BLaER1 treated with 17β-estradiol and CSF1 and Interleukin-3, amounts not matched to agents 10 nM and 100 nM (cell line): Measurements from ENCODE around the gene ING3.
A peak's percentile ranks its signal among the peaks of the same experiment; 100 is the strongest.

Experiments
- H3K27ac ChIP-seq, 11 experiments: shearing (Covaris generic); formaldehyde crosslinking; 2 replicates each; pipeline ENCODE4 v1.8.1; 2022
- H3K27me3 ChIP-seq, 11 experiments: shearing (Covaris generic); formaldehyde crosslinking; 2 replicates each; pipeline ENCODE4 v1.8.1; 2022
- H3K36me3 ChIP-seq, 11 experiments: shearing (Covaris generic); formaldehyde crosslinking; 2 replicates each; pipeline ENCODE4 v1.8.1; 2022
- H3K4me1 ChIP-seq, 10 experiments: shearing (Covaris generic); formaldehyde crosslinking; 2 replicates each; pipeline ENCODE4 v1.8.1; 2022
- H3K4me2 ChIP-seq, 11 experiments: shearing (Covaris generic); formaldehyde crosslinking; 2 replicates each; pipeline ENCODE4 v1.8.1; 2022
- H3K4me3 ChIP-seq, 10 experiments: shearing (Covaris generic); formaldehyde crosslinking; 2 replicates each; pipeline ENCODE4 v1.8.1; 2022
- H3K9ac ChIP-seq, 11 experiments: shearing (Covaris generic); formaldehyde crosslinking; 2 replicates each; pipeline ENCODE4 v1.8.1; 2022
- H3K9me3 ChIP-seq, 11 experiments: shearing (Covaris generic); formaldehyde crosslinking; replicated peaks in 1 of 11; 2 replicates each; pipeline ENCODE4 v1.8.1; 2022
- H4K20me1 ChIP-seq, 11 experiments: shearing (Covaris generic); formaldehyde crosslinking; 2 replicates each; pipeline ENCODE4 v1.8.1; 2022
- Cebpa-rat ChIP-seq, 11 experiments: shearing (Covaris generic); IDR thresholded peaks; 2 replicates each; pipeline ENCODE4 v1.8.1; 2022

The ING3 gene

GRCh38 chr7:120989257-120990220 lies 39.0 kb downstream of the ING3 start:
- Histone ChIP-seq H3K9me3 (no peaks in the 10 kb centered on the region), H4K20me1 (no peaks in the 10 kb centered on the region), H3K9ac (peak overlapping the region in 5 of 11 experiments; percentile 6 to 40 (median 18); a peak in 5 of 22 replicates), H3K27ac (no peak overlapping the region), H3K4me3 (peak overlapping the region in 6 of 10 experiments; percentile 46 to 66 (median 56); a peak in 9 of 20 replicates), H3K27me3 (peaks cover 28 to 42% (median 36%) of the 10 kb centered on the region in 11 experiments), H3K4me2 (peak overlapping the region; percentile 84 to 95 (median 89)), H3K4me1 (peaks cover 19 to 38% (median 30%) of the 10 kb centered on the region in 10 experiments), H3K36me3 (no peaks in the 10 kb centered on the region)
- no peak for TF ChIP-seq Cebpa-rat (IDR thresholded peaks at IDR 0.05)

GRCh38 chr7:120990468-120991118 lies 40.0 kb downstream of the ING3 start:
- Histone ChIP-seq H3K4me1 (peaks cover 30 to 48% (median 40%) of the 10 kb centered on the region in 10 experiments), H4K20me1 (no peaks in the 10 kb centered on the region), H3K9me3 (no peaks in the 10 kb centered on the region), H3K27ac (no peak overlapping the region), H3K4me2 (peak overlapping the region in 6 of 11 experiments; percentile 4 to 32 (median 16); a peak in 6 of 22 replicates), H3K4me3 (no peak overlapping the region), H3K27me3 (peaks cover 28 to 42% (median 36%) of the 10 kb centered on the region in 11 experiments), H3K9ac (no peak overlapping the region), H3K36me3 (no peaks in the 10 kb centered on the region)
- no peak for TF ChIP-seq Cebpa-rat (IDR thresholded peaks at IDR 0.05)

DNA sequence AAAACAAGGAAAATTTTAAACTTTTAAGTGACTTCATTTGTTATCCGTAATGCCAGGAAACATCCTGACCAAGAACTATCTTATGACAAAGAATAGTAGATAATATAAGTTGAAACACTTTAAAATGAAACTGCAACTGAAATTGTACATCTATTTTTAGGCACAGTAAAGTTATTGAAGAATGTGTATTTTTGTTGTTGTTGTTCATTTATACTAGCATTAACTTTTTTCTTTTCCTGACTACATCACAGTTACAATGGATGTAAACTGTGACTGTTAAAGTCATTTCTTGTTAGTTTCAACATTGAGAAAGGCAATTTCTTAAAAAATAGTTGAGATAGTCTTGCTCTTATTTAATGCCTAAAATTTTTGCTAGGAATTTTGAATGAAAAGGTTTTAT lies 40.6 kb downstream of the ING3 start:
- no peak overlapping the region for H3K27ac ChIP-seq
- peaks cover 0 to 4% (median 0%) of the 10 kb centered on the region in 11 experiments; a peak in 2 of 22 replicates for H4K20me1 ChIP-seq
- no peaks in the 10 kb centered on the region for H3K9me3 ChIP-seq
- H3K4me3 ChIP-seq: no peak overlapping the region
- H3K27me3 ChIP-seq: peaks cover 28 to 42% (median 36%) of the 10 kb centered on the region in 11 experiments
- H3K9ac ChIP-seq: no peak overlapping the region
- no peaks in the 10 kb centered on the region for H3K36me3 ChIP-seq
- TF ChIP-seq Cebpa-rat (IDR thresholded peaks at IDR 0.05): no peak
- peak overlapping the region in 6 of 11 experiments; percentile 4 to 32 (median 16); a peak in 6 of 22 replicates for H3K4me2 ChIP-seq
- H3K4me1 ChIP-seq: peaks cover 36 to 54% (median 46%) of the 10 kb centered on the region in 10 experiments

- Histone ChIP-seq H3K36me3 (no peaks in the 10 kb centered on the region), H3K9me3 (no peaks in the 10 kb centered on the region), H3K4me2 (peak overlapping the region in 3 of 11 experiments; percentile 2 to 17 (median 17); a peak in 3 of 22 replicates), H3K27me3 (peaks cover 28 to 42% (median 36%) of the 10 kb centered on the region in 11 experiments), H3K4me3 (no peak overlapping the region), H4K20me1 (peaks cover 0 to 5% (median 0%) of the 10 kb centered on the region in 11 experiments; a peak in 3 of 22 replicates), H3K27ac (no peak overlapping the region), H3K4me1 (peaks cover 39 to 57% (median 50%) of the 10 kb centered on the region in 10 experiments), H3K9ac (no peak overlapping the region)
- TF ChIP-seq Cebpa-rat (IDR thresholded peaks at IDR 0.05): no peak
These were observed 41.0 kb downstream of the ING3 start for GRCh38 chr7:120991581-120991980.

GRCh38 chr7:120992272-120992964 lies 41.8 kb downstream of the ING3 start:
- Histone ChIP-seq H3K27ac (no peak overlapping the region), H3K9ac (no peak overlapping the region), H3K36me3 (no peaks in the 10 kb centered on the region), H3K4me1 (peaks cover 48 to 63% (median 58%) of the 10 kb centered on the region in 10 experiments), H4K20me1 (peaks cover 0 to 8% (median 0%) of the 10 kb centered on the region in 11 experiments; a peak in 3 of 22 replicates), H3K27me3 (peaks cover 28 to 42% (median 36%) of the 10 kb centered on the region in 11 experiments), H3K4me2 (no peak overlapping the region), H3K9me3 (no peaks in the 10 kb centered on the region), H3K4me3 (no peak overlapping the region)
- TF ChIP-seq Cebpa-rat (IDR thresholded peaks at IDR 0.05): no peak

- no peak overlapping the region for H3K4me3 ChIP-seq
- no peaks in the 10 kb centered on the region for H3K36me3 ChIP-seq
- H3K4me2 ChIP-seq: 0 out of 22 replicates have a peak overlapping the region, but pooled peaks of 1 of the 11 experiments have one; percentile 7
- H4K20me1 ChIP-seq: peaks cover 0 to 8% (median 0%) of the 10 kb centered on the region in 11 experiments; a peak in 3 of 22 replicates
- peaks cover 51 to 64% (median 61%) of the 10 kb centered on the region in 10 experiments for H3K4me1 ChIP-seq
- H3K9me3 ChIP-seq: no peaks in the 10 kb centered on the region
- no peak for TF ChIP-seq Cebpa-rat (IDR thresholded peaks at IDR 0.05)
- no peak overlapping the region for H3K27ac ChIP-seq
- H3K27me3 ChIP-seq: peaks cover 28 to 42% (median 33%) of the 10 kb centered on the region in 11 experiments
- no peak overlapping the region for H3K9ac ChIP-seq
These were observed 42.5 kb downstream of the ING3 start for GRCh38 chr7:120992965-120993494.

DNA sequence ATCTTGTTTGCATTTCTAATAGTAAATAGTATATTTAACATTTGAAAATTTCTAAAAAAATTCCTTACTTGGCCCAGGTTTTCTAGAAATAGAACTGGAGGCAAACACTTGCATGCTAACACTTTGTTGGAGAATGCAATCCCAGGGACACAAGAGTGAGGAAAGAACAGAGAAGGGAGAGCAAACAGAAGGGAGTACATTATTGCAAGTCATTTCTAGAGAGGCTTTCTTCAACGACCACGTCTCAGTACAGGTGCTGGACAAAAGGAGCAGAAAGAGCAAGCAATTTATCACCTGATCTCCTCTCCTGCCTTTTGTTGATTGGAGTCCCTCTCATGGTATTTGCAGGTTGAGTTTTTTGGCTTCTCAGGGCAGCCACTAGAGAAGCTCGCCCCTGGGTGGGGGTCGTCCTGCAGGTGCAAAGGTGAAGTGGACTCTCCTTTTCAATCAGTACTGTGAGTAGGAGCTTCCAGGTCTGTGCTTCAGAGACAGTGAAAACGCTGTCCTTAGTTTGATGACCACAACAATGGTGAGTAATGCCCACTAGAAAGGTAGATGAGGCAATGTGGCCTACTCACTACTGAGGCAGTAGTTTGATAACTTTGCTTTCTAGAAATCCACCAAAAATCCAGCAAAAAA lies 43.1 kb downstream of the ING3 start:
- H4K20me1 ChIP-seq: peaks cover 0 to 8% (median 0%) of the 10 kb centered on the region in 11 experiments; a peak in 3 of 22 replicates
- peak overlapping the region in 3 of 11 experiments; percentile 2 to 84 (median 7); a peak in 1 of 22 replicates for H3K4me2 ChIP-seq
- peaks cover 22 to 37% (median 27%) of the 10 kb centered on the region in 11 experiments for H3K27me3 ChIP-seq
- TF ChIP-seq Cebpa-rat (IDR thresholded peaks at IDR 0.05): no peak
- no peak overlapping the region for H3K4me3 ChIP-seq
- no peaks in the 10 kb centered on the region for H3K36me3 ChIP-seq
- no peak overlapping the region for H3K27ac ChIP-seq
- H3K4me1 ChIP-seq: peaks cover 45 to 65% (median 58%) of the 10 kb centered on the region in 10 experiments
- no peak overlapping the region for H3K9ac ChIP-seq
- no peaks in the 10 kb centered on the region for H3K9me3 ChIP-seq
